ENCODE data around the gene RSU1.

RSU1 gene

DNA sequence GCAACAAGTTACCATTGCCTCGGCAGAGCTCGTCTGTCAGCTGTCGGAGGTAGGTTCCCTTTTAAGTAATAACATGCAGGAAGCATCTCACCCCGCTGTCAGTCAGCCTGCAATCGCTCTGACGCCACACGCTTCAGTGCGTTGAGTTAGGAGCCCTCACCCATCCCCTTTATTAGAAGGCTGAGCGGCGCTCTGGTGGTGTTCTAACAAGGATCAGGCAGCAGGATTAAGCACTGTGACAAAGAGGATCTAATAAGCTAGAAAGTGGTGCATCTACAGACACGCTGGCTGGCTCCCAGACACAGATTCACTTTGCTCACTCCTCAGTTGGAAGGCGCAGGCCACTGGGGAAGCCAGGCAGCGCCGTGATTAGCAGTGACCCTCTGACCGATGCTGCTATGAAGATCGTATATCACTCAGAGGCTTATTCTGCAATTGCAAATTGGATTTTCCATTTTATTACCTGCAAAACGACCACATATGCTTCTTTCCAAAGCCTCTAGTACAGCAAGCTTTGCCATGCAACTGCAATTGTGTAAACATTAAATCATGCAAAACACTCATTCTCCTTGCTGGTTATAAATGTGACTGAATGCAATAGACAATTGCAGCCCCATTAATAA is 117.7 kb downstream of the RSU1 start:
- Histone ChIP-seq H3K4me1 (ENCODE audit: control insufficient read depth in 5 of 5, insufficient read depth in 5 of 5, low read length in 5 of 5) (no peaks in the 10 kb centered on the region), H3K9me3 (ENCODE audit: control insufficient read depth in 5 of 5, low read length in 5 of 5) (peaks cover 0 to 6% (median 0%) of the 10 kb centered on the region in 5 donors), H3K4me3 (ENCODE audit: low read depth in 1 of 5, low read length in 5 of 5) (no peak overlapping the region), H3K36me3 (ENCODE audit: control insufficient read depth in 5 of 5, insufficient read depth in 5 of 5, low read length in 5 of 5) (peaks cover 0 to 9% (median 0%) of the 10 kb centered on the region in 5 donors), H3K27ac (ENCODE audit: low read depth, low read length) (no peak overlapping the region), H3K27me3 (ENCODE audit: control insufficient read depth in 5 of 5, insufficient read depth in 4 of 5, low read length in 5 of 5) (no peaks in the 10 kb centered on the region), H3K9ac (ENCODE audit: low read length in 5 of 5) (no peak overlapping the region)

DNA sequence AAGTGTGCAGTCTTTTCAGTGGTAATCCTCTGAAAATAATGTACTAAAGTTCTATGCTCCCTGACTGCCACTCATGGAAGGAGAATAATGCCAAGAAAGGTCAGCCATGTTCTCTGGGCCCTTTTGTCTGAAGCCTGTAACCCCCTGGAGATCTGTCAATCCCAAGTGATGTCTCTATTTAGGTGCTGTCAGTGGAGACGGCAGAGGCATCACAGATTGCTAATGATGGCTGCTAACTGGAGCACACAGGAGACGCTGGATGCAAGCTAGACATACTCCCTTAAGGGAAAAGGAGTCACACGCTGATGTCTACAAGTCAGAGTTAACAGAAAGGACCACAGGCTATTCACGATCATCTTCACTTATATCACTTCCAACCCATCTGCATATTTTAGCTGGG is 118.8 kb downstream of the RSU1 start:
- no peak overlapping the region for H3K4me3 ChIP-seq (ENCODE audit: low read depth in 1 of 5, low read length in 5 of 5)
- H3K9ac ChIP-seq (ENCODE audit: low read length in 5 of 5): no peak overlapping the region
- H3K27me3 ChIP-seq (ENCODE audit: control insufficient read depth in 5 of 5, insufficient read depth in 4 of 5, low read length in 5 of 5): no peaks in the 10 kb centered on the region
- no peak overlapping the region for H3K27ac ChIP-seq (ENCODE audit: low read depth, low read length)
- H3K4me1 ChIP-seq (ENCODE audit: control insufficient read depth in 5 of 5, insufficient read depth in 5 of 5, low read length in 5 of 5): no peaks in the 10 kb centered on the region
- peaks cover 0 to 6% (median 0%) of the 10 kb centered on the region in 5 donors for H3K9me3 ChIP-seq (ENCODE audit: control insufficient read depth in 5 of 5, low read length in 5 of 5)
- H3K36me3 ChIP-seq (ENCODE audit: control insufficient read depth in 5 of 5, insufficient read depth in 5 of 5, low read length in 5 of 5): peaks cover 0 to 13% (median 3%) of the 10 kb centered on the region in 5 donors

DNA sequence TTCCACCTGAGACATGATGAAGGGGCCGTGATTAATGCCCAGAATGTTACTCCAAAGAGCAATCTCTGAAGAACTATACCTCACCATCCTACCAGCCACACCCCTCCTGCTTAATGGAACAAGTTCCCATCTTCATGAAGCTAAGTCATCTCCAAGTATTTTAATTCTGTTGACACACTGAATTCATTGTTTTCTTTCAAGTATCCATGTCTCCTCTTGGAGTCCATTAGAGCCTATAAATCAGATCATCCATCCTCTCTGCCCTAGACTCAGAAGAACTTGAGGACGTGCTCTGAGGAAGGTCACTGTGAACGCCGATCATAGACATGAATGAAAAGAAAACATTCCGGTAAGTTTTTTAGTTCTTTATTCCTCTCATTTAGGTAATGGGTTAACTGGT is 126.8 kb downstream of the RSU1 start:
- Histone ChIP-seq H3K27me3 (ENCODE audit: control insufficient read depth in 5 of 5, insufficient read depth in 4 of 5, low read length in 5 of 5) (no peaks in the 10 kb centered on the region), H3K9me3 (ENCODE audit: control insufficient read depth in 5 of 5, low read length in 5 of 5) (no peaks in the 10 kb centered on the region), H3K4me1 (ENCODE audit: control insufficient read depth in 5 of 5, insufficient read depth in 5 of 5, low read length in 5 of 5) (no peaks in the 10 kb centered on the region), H3K4me3 (ENCODE audit: low read depth in 1 of 5, low read length in 5 of 5) (no peak overlapping the region), H3K9ac (ENCODE audit: low read length in 5 of 5) (no peak overlapping the region), H3K36me3 (ENCODE audit: control insufficient read depth in 5 of 5, insufficient read depth in 5 of 5, low read length in 5 of 5) (peaks cover 6 to 19% (median 15%) of the 10 kb centered on the region in 5 donors), H3K27ac (ENCODE audit: low read depth, low read length) (no peak overlapping the region)

DNA sequence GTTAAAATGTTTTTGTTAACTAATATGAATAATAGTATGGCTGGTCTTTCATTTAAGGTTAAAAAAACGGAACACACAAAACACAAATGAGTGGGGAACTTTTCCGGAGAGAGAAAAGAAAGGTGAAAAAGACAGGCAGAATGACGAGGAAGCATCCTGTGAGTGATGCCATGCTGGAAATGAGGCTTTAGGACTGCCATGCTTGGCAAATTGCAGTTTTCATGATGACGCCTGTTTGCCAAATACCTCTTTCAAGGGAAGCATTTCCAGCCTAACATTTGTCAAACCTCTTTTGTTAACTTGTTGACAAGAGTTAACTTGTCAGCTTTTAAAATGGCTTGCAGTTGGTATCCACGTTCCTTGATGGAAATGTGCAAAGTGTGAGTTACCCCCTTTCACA is 127.5 kb downstream of the RSU1 start:
- H3K27ac ChIP-seq (ENCODE audit: low read depth, low read length): no peak overlapping the region
- no peaks in the 10 kb centered on the region for H3K4me1 ChIP-seq (ENCODE audit: control insufficient read depth in 5 of 5, insufficient read depth in 5 of 5, low read length in 5 of 5)
- H3K4me3 ChIP-seq (ENCODE audit: low read depth in 1 of 5, low read length in 5 of 5): no peak overlapping the region
- H3K9ac ChIP-seq (ENCODE audit: low read length in 5 of 5): no peak overlapping the region
- peaks cover 6 to 19% (median 15%) of the 10 kb centered on the region in 5 donors for H3K36me3 ChIP-seq (ENCODE audit: control insufficient read depth in 5 of 5, insufficient read depth in 5 of 5, low read length in 5 of 5)
- H3K27me3 ChIP-seq (ENCODE audit: control insufficient read depth in 5 of 5, insufficient read depth in 4 of 5, low read length in 5 of 5): no peaks in the 10 kb centered on the region
- no peaks in the 10 kb centered on the region for H3K9me3 ChIP-seq (ENCODE audit: control insufficient read depth in 5 of 5, low read length in 5 of 5)

DNA sequence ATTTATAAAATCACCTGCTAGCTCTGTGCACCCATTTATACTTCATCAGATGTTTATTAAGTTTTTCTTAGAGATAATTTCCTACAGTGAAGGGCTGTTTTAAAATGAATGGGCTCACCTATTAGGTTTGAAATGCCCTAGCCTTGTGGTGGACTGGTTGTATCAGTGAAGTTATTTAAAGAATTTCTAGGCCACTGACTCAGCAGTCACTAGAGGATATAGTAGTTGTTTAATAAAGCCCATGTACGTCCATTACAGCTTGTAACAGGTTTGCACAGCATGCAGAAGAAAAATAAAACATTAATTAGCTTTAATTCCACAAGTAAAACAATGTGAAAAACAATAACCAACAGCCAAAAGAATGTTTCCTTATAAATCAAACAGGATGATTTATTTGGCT is 128.0 kb downstream of the RSU1 start:
- peaks cover 3 to 19% (median 14%) of the 10 kb centered on the region in 5 donors for H3K36me3 ChIP-seq (ENCODE audit: control insufficient read depth in 5 of 5, insufficient read depth in 5 of 5, low read length in 5 of 5)
- no peaks in the 10 kb centered on the region for H3K9me3 ChIP-seq (ENCODE audit: control insufficient read depth in 5 of 5, low read length in 5 of 5)
- no peaks in the 10 kb centered on the region for H3K27me3 ChIP-seq (ENCODE audit: control insufficient read depth in 5 of 5, insufficient read depth in 4 of 5, low read length in 5 of 5)
- H3K4me1 ChIP-seq (ENCODE audit: control insufficient read depth in 5 of 5, insufficient read depth in 5 of 5, low read length in 5 of 5): no peaks in the 10 kb centered on the region
- no peak overlapping the region for H3K27ac ChIP-seq (ENCODE audit: low read depth, low read length)
- H3K4me3 ChIP-seq (ENCODE audit: low read depth in 1 of 5, low read length in 5 of 5): no peak overlapping the region
- H3K9ac ChIP-seq (ENCODE audit: low read length in 5 of 5): no peak overlapping the region

DNA sequence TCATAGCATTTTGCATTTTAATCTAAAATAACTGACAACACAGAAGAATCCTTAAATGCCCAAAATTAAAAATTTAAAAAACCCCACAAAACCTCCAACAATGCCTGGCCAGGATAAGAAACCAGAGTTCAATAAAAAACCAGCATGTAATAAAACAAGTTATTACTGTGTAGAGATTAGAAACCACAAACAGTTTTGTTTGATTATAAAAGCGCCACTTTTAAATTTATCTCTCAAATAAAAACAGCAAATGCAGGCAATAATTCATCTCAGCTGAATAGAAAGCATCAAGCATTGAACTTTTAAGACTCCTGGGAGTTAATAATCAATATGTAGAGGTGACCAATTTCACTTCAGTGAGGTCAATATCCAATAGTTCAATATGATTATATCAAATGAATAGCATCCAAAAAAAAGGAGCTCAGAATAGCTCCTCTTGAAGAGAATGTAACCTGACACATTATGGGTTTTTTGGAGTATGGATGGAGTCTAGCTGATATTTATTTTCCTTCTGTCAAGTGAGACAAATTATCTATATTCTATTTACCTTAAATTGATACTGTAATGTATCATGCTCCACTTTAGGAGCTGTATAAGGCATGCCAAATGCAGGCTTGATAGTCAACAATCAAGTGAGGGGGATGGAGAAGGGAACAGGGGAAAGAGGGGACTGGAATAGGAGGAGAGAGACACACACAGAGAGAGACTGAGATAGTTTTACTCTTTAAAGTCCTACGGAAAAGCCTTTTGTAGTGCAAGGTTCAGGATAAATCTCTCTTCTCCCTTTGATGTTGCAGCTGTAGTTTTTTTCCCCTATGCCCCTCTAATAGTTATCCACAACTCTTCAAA is 130.9 kb downstream of the RSU1 start:
- Histone ChIP-seq H3K27ac (ENCODE audit: low read depth, low read length) (no peak overlapping the region), H3K36me3 (ENCODE audit: control insufficient read depth in 5 of 5, insufficient read depth in 5 of 5, low read length in 5 of 5) (peaks cover 3 to 10% (median 8%) of the 10 kb centered on the region in 5 donors), H3K4me1 (ENCODE audit: control insufficient read depth in 5 of 5, insufficient read depth in 5 of 5, low read length in 5 of 5) (no peaks in the 10 kb centered on the region), H3K27me3 (ENCODE audit: control insufficient read depth in 5 of 5, insufficient read depth in 4 of 5, low read length in 5 of 5) (no peaks in the 10 kb centered on the region), H3K9me3 (ENCODE audit: control insufficient read depth in 5 of 5, low read length in 5 of 5) (no peaks in the 10 kb centered on the region), H3K9ac (ENCODE audit: low read length in 5 of 5) (no peak overlapping the region), H3K4me3 (ENCODE audit: low read depth in 1 of 5, low read length in 5 of 5) (no peak overlapping the region)

DNA sequence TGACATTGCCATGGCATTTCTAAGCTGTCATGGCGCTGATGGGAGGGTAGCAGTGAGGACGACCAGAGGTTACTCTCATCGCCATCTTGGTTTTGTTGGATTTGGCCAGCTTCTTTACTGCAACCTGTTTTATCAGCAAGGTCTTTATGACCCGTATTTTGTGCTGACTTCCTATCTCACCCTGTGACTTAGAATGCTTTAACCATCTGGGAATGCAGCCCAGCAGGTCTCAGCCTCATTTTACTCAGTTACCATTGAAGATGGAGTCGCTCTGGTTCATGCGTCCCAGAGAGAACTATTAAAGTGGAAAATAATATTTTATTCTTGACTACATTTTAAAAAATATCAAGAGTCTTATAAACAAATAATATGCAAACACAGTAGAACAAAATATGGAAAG is 131.7 kb downstream of the RSU1 start:
- Histone ChIP-seq H3K9ac (ENCODE audit: low read length in 5 of 5) (no peak overlapping the region), H3K36me3 (ENCODE audit: control insufficient read depth in 5 of 5, insufficient read depth in 5 of 5, low read length in 5 of 5) (peaks cover 3 to 15% (median 8%) of the 10 kb centered on the region in 5 donors), H3K27ac (ENCODE audit: low read depth, low read length) (no peak overlapping the region), H3K27me3 (ENCODE audit: control insufficient read depth in 5 of 5, insufficient read depth in 4 of 5, low read length in 5 of 5) (no peaks in the 10 kb centered on the region), H3K4me3 (ENCODE audit: low read depth in 1 of 5, low read length in 5 of 5) (no peak overlapping the region), H3K9me3 (ENCODE audit: control insufficient read depth in 5 of 5, low read length in 5 of 5) (no peaks in the 10 kb centered on the region), H3K4me1 (ENCODE audit: control insufficient read depth in 5 of 5, insufficient read depth in 5 of 5, low read length in 5 of 5) (no peaks in the 10 kb centered on the region)

DNA sequence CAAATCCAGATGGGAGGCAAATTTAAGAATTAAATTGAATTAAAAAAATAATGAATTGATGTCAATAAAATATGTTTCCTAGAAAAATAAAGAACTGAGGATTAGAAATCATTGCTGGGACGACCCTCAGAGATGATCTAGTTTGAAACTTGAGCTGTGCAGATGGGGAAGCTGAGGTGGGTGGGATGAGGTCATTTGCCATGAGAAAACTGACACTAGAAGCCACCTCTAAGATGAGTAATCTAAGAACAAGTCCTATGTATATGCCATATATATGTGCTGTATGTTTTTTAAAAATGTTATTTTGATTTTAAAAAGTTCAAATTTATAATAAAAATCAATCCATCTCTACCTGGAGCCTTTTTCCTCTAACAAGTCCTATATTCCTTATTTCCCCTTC is 135.7 kb downstream of the RSU1 start:
- no peak overlapping the region for H3K27ac ChIP-seq (ENCODE audit: low read depth, low read length)
- H3K4me3 ChIP-seq (ENCODE audit: low read depth in 1 of 5, low read length in 5 of 5): no peak overlapping the region
- H3K4me1 ChIP-seq (ENCODE audit: control insufficient read depth in 5 of 5, insufficient read depth in 5 of 5, low read length in 5 of 5): no peaks in the 10 kb centered on the region
- H3K9me3 ChIP-seq (ENCODE audit: control insufficient read depth in 5 of 5, low read length in 5 of 5): no peaks in the 10 kb centered on the region
- H3K9ac ChIP-seq (ENCODE audit: low read length in 5 of 5): no peak overlapping the region
- no peaks in the 10 kb centered on the region for H3K27me3 ChIP-seq (ENCODE audit: control insufficient read depth in 5 of 5, insufficient read depth in 4 of 5, low read length in 5 of 5)
- H3K36me3 ChIP-seq (ENCODE audit: control insufficient read depth in 5 of 5, insufficient read depth in 5 of 5, low read length in 5 of 5): peaks cover 0 to 5% (median 0%) of the 10 kb centered on the region in 5 donors

DNA sequence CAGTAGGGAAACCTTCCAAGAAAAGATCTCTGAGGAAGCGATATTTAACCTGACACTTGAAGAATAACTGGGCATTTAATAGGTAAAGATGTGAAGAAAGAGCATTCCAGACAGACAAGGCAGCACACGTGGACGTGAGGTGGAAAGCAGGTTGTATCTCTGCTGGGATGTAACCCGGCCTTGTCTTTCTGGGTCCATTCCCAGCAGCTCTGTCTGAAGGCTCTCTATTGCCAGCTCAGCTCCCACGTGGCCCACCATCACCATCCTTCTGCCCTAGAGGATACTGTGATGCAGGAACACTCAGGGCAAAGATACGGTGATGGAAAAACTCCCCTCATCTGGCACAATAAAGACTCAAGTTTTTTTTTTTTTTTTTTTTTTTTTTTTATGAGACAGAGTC is 137.7 kb downstream of the RSU1 start:
- H3K4me3 ChIP-seq (ENCODE audit: low read depth in 1 of 5, low read length in 5 of 5): no peak overlapping the region
- no peak overlapping the region for H3K9ac ChIP-seq (ENCODE audit: low read length in 5 of 5)
- no peak overlapping the region for H3K27ac ChIP-seq (ENCODE audit: low read depth, low read length)
- H3K27me3 ChIP-seq (ENCODE audit: control insufficient read depth in 5 of 5, insufficient read depth in 4 of 5, low read length in 5 of 5): no peaks in the 10 kb centered on the region
- no peaks in the 10 kb centered on the region for H3K4me1 ChIP-seq (ENCODE audit: control insufficient read depth in 5 of 5, insufficient read depth in 5 of 5, low read length in 5 of 5)
- H3K36me3 ChIP-seq (ENCODE audit: control insufficient read depth in 5 of 5, insufficient read depth in 5 of 5, low read length in 5 of 5): peaks cover 0 to 5% (median 0%) of the 10 kb centered on the region in 5 donors
- no peaks in the 10 kb centered on the region for H3K9me3 ChIP-seq (ENCODE audit: control insufficient read depth in 5 of 5, low read length in 5 of 5)

DNA sequence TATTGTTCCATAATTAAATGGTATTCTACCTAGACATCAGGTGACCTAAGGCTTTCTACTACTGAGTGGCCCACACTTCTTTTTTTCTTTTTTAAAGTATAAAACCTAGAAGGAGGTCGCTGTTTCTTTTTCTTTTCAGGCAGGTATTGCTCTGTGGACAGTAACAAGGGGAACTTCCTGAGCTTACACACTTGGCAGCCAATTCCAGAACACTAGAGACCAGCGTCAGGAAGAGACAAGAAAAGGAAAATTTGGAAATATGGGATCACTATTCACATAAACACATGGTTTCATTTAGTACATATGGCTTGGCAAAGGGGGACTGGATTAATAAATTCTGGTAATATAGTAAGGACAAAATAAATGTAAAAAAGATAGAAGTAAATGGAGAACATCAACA is 141.9 kb downstream of the RSU1 start:
- Histone ChIP-seq H3K4me3 (ENCODE audit: low read depth in 1 of 5, low read length in 5 of 5) (no peak overlapping the region), H3K4me1 (ENCODE audit: control insufficient read depth in 5 of 5, insufficient read depth in 5 of 5, low read length in 5 of 5) (no peaks in the 10 kb centered on the region), H3K9ac (ENCODE audit: low read length in 5 of 5) (no peak overlapping the region), H3K27ac (ENCODE audit: low read depth, low read length) (no peak overlapping the region), H3K36me3 (ENCODE audit: control insufficient read depth in 5 of 5, insufficient read depth in 5 of 5, low read length in 5 of 5) (peaks cover 0 to 3% (median 0%) of the 10 kb centered on the region in 5 donors), H3K27me3 (ENCODE audit: control insufficient read depth in 5 of 5, insufficient read depth in 4 of 5, low read length in 5 of 5) (no peaks in the 10 kb centered on the region), H3K9me3 (ENCODE audit: control insufficient read depth in 5 of 5, low read length in 5 of 5) (no peaks in the 10 kb centered on the region)
